Raji (cell line): ENCODE measurements around the gene C20orf141.

Experiments used
- POLR2A ChIP-seq: IDR thresholded peaks from 2 replicates; pipeline ENCODE4 v1.6.1; 2011; ENCODE audit warnings: low read depth, low read length, control low read depth; ENCODE audit not compliant: insufficient read depth

The C20orf141 gene

DNA sequence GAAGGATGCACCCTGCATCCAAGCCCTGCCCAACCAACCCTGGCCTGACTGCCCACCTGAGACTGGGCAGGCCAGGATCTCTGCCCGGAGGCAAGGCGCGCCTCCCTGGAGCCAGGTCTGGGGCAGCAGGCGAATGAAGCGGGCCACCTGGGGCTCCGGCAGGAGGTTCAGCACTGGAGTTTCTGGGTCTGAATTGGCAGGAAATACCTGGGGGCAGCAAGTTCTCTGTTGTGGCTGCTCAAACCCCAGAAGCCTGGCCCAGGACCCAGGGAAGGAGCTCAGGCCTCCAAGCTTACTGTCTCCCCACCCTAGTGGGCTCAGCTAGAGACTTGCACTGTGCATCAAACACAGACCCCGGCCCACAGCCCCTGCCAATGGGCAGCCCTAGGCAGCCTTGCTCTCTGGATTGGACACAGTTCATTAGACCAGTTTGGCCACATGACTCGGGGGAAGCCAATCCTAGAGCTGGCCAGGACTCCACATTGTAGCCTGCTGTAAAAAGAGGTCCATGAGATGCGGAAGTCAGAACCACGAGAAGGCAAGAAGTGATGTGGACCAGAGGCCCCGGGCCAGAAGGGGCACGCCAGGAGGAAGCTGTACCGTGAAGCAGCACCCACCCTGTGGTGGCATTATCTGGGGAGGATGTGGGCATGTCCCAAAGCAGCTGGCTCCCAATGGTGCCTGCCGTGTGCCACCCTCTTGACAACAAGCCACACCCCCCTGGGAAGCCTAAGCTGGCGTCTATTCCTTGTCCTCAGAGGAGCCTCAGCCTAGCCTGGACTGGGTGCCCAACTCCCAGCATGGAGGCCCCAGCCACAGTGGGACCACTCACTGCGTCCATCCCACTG lies 17.4 kb upstream of the C20orf141 start:
- no peak for TF ChIP-seq POLR2A

- TF ChIP-seq POLR2A, result no peak
These were observed 16.5 kb upstream of the C20orf141 start for GRCh38 chr20:2798095-2798805.

DNA sequence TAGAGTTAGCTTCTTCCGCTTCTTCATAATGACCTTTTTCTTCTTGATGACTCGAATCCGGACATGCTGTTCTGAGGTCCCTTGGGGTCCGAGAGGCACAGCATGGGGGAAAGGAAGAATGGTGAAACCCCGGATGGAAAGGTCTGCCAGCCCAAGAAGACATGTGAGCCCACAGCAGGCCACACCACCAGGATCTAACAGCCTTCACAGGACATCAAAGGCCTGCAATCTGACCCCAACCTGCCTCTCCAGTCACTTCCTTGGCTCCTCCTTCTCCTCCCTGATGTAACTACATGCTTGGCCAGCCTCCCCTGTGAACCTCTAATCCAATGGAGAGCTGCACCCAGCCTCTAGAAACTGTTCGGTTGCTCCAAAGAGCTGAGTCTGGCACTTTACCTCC lies 16.0 kb upstream of the C20orf141 start:
- TF ChIP-seq POLR2A, result no peak

- no peak for TF ChIP-seq POLR2A
These were observed 15.5 kb upstream of the C20orf141 start for GRCh38 chr20:2799271-2799670.

DNA sequence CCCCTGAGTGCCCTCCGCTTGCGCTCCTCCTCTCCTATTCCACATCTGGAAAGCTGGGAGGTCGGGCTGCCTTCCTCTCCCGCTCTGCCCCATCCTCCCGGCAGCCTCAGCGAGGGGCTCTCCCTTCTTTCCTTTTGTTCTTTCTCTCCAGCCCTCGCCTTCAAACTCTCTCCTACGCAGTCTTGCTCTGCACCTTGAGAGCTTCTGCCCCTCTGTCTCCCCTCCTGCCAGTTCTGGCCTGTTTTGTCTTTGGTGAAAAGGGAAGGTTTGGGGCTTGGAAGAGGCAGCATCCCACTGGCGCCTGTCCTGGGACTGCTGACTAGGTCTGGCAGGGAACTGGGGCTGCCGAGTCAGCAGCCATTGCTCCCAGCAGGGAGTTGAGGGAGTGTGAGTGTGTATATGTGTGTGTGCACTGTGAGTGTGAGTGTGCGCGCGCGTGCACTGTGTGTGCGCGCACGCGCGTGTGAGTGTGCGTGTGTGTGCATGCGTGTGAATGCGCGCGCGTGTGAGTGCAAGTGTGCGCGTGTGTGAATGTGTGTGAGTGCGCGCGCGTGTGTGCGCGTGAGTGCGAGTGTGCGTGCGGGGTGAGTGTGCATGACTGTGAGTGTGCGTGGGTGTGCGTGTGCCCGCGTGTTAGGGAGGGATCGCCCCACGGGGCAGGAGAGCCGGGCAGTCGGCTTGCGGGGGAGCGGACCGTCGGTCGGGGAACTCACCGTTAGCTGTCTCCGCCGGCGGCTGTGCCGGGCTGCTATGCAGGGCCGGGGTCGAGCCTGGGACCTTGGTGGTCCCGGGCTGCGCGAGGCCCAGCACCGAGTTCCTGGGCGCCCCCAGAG lies 14.9 kb upstream of the C20orf141 start:
- TF ChIP-seq POLR2A, result no peak

DNA sequence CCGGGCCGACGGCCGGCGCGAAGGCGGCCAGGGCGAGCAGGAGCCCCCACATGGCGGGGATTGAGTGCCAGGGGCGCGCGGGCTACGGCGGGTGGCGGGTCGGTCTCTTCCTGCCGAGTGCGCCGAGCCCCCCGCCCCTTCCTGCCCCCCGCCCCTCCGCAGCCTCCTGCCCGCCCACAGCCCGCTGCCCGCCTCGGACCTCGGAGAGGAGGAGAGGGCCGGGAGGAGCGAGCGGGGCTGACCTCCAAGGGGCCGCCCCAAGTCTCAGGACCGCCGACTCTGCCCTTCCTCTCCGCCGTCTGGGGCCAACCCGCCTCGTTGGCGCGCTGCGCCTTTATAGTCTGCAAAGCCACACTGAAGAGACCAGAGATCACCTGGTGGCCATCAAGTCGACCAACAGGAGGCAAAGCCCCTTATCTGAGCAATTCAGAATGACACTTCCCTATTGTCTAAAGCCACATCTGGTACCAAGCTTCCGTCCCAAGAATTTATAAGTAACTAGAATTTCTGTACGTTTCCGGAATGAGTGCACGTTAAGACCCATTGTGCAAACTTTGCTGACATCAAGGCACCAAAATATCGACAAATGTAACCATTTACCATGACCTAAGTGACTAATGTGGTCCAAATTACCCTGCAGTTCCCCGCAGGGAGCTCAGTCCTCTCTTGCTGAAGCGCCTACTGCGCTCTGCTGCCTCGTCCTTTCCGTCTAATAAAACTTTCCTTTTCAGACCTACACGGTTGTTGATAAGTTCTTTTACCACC lies 14.1 kb upstream of the C20orf141 start, which contains the start of gene CPXM1:
CPXM1 (minus strand) TSS at position 107 of the 765 bp plus-strand sequence; CDS start at position 52, 55 bp downstream.
- TF ChIP-seq POLR2A, result no peak

GRCh38 chr20:2801286-2801728 lies 13.5 kb upstream of the C20orf141 start:
- no peak for TF ChIP-seq POLR2A

DNA sequence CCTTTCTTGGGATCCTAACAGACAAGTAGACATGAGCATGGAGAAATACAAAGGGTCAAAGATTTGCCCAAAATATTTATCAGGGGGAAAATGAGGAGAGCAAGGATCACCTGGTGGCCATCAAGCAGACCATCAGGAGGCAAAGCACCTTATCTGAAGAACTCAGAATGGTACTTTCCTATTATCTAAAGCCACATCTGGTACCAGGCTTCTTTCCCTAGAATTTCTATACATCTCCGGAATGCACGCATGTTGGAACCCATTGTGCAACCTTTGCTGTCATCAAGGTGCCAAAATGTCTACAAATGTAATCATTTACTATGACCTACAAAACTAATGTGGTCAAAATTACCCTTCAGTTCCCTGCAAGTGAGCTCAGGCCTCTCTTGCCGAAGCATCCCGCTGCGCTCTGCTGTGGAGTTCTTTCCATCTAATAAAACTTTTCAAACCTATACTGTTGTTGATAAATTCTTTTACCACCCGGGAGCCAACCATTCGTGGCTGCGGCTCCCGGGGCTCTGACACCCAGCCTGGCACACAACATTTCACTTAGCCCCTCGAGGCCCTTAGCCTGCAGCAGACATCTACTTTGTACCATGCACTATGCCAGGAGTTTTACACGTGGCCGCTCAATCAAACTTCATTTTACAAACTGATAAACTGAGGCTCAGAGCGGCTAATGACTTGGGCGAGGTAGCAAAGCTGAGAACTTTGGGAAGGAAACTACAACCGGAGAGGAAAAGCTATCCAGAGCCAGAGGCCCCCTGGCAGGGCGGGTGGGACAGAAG lies 10.6 kb upstream of the C20orf141 start:
- no peak for TF ChIP-seq POLR2A

GRCh38 chr20:2804852-2805688 lies 9.7 kb upstream of the C20orf141 start:
- no peak for TF ChIP-seq POLR2A

DNA sequence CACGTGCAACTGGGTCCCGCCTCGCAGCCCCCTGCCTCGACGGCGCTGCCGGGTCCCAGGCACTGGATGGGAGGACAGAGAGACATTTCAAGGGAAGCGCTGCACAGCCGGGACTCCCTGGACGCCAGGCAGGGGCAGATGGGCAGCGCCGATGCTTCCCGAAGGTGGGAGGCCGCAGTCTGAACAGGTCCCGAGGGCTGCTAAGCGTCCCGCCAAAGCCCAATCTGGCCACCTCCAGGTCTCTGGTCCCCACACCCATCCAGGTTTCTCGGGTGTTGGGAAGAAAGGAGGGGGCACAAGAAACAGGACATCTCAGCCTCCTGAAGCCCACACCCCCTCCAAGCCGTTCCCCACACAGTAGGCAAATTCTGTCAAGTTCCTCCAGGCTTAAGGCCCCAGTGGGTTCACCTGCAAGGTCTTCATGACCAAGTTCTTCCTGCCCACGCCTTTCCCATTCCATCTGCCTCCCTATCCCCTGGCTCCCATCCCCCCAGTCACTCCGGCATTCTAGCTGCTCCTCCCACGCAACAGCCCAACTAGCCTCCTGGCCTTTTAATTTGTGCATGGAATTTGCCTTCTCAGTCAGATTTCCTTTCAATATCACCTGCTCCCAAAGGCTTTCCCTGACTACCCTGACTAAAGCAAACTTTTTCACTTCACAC lies 9.0 kb upstream of the C20orf141 start:
- TF ChIP-seq POLR2A, result no peak

DNA sequence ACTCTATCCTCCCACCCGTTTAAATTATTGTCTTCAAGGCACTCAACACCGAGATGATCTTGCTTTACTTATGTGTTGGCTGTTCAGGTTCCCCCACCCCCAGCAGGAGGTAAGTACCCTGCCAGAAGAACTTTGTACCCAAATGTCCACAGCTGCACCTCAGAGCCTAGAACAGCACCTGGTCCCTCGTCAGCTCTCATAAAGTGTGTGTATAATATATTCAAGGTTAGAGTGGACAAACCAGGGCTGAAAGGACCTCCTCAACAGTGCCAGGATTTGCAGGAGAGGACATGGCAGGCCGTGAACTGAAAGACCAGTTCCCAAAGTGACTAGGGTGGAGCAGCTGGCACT lies 8.5 kb upstream of the C20orf141 start:
- no peak for TF ChIP-seq POLR2A

GRCh38 chr20:2807019-2807418 lies 7.8 kb upstream of the C20orf141 start:
- TF ChIP-seq POLR2A, result no peak

GRCh38 chr20:2809690-2810089 lies 5.1 kb upstream of the C20orf141 start:
- TF ChIP-seq POLR2A, result no peak

- no peak for TF ChIP-seq POLR2A
These were observed 2.6 kb upstream of the C20orf141 start for GRCh38 chr20:2812189-2812588.
